Measurements from ENCODE around the gene DNAH6. TPM values are rescaled to one million over a fixed set of nuclear protein-coding genes. Genes with fewer than 3 reads are reported as not detected.

DNAH6 gene
- total RNA-seq, 1 experiment from 2014 or later = 0.26 TPM

DNA sequence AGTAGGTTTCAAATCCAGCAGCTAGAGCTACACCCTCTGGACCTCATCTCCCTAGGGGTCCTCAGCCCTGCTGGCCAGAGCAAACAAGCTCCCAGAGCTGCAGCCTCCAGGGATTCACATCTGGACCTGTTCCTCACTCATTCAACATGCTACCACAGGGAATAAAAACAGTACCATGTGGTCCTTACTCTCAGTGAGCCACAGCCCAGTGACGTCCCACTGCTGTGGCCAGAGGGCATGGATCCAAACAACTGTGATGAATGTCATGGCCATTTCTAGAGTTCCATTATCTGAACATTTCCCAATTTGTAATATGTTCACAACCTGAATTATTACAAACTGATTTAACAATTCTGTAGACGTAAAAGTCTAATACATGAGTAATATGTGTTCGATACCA, 186.6 kb downstream of the DNAH6 start:
- Histone ChIP-seq H3K14ac (ENCODE audit: insufficient read depth, low read length) (no peak overlapping the region), H4K20me1 (ENCODE audit: control insufficient read depth, insufficient read depth, insufficient read length) (no peaks in the 10 kb centered on the region), H3K9me3 (ENCODE audit: control insufficient read depth, low read depth, low read length) (no peaks in the 10 kb centered on the region), H4K91ac (ENCODE audit: insufficient read length, low read depth, low read length) (no peak overlapping the region), H2BK12ac (ENCODE audit: insufficient read length, low read depth, low read length) (no peak overlapping the region), H3K9ac (ENCODE audit: extremely low read depth, insufficient read length, low read length) (no peak overlapping the region), H3K18ac (ENCODE audit: insufficient read length, low read depth, low read length) (no peak overlapping the region), H2AK5ac (ENCODE audit: insufficient read length, low read length) (no peak overlapping the region), H3K23me2 (ENCODE audit: insufficient read length, low read depth, low read length, poor library complexity, severe bottlenecking) (no peaks in the 10 kb centered on the region), H2BK20ac (ENCODE audit: low read depth, low read length, poor library complexity, severe bottlenecking) (no peak overlapping the region), H3K27me3 (ENCODE audit: insufficient read depth, low read length) (no peaks in the 10 kb centered on the region), H2BK15ac (ENCODE audit: low read depth, low read length) (no peak overlapping the region), H3K56ac (ENCODE audit: insufficient read length, low read depth, low read length) (no peak overlapping the region), H2BK5ac (ENCODE audit: insufficient read length, low read length) (no peak overlapping the region), H3K27ac (ENCODE audit: insufficient read length, low read depth, low read length) (no peak overlapping the region), H3K79me1 (ENCODE audit: insufficient read depth, low read depth, low read length, poor library complexity, severe bottlenecking) (no peaks in the 10 kb centered on the region), H3K4me1 (ENCODE audit: insufficient read depth, low read length) (no peaks in the 10 kb centered on the region), H3K4ac (ENCODE audit: low read depth, low read length) (no peak overlapping the region), H3T11ph (ENCODE audit: low read length) (no peak overlapping the region), H2AFZ (ENCODE audit: low read length) (no peak overlapping the region), H3K4me2 (ENCODE audit: insufficient read depth, insufficient read length, low read length) (no peak overlapping the region), H4K8ac (replicated peaks; ENCODE audit: insufficient read length, low read depth, low read length) (no peak overlapping the region), H4K5ac (ENCODE audit: insufficient read length, low read depth, low read length) (no peak overlapping the region), H3K79me2 (ENCODE audit: insufficient read depth, low read length) (no peaks in the 10 kb centered on the region), H3K23ac (ENCODE audit: insufficient read length, low read depth, low read length) (no peak overlapping the region), H2BK120ac (ENCODE audit: low read depth, low read length, poor library complexity, severe bottlenecking) (no peak overlapping the region)
- H3K4me3 Mint-ChIP-seq = no peak overlapping the region
- TF ChIP-seq, protein P1, sequence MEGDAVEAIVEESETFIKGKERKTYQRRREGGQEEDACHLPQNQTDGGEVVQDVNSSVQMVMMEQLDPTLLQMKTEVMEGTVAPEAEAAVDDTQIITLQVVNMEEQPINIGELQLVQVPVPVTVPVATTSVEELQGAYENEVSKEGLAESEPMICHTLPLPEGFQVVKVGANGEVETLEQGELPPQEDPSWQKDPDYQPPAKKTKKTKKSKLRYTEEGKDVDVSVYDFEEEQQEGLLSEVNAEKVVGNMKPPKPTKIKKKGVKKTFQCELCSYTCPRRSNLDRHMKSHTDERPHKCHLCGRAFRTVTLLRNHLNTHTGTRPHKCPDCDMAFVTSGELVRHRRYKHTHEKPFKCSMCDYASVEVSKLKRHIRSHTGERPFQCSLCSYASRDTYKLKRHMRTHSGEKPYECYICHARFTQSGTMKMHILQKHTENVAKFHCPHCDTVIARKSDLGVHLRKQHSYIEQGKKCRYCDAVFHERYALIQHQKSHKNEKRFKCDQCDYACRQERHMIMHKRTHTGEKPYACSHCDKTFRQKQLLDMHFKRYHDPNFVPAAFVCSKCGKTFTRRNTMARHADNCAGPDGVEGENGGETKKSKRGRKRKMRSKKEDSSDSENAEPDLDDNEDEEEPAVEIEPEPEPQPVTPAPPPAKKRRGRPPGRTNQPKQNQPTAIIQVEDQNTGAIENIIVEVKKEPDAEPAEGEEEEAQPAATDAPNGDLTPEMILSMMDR (conservative IDR thresholded peaks at IDR 0.05) = no peak
- DNase-seq = no peak
- peaks cover 9 to 13% of the 10 kb centered on the region in 2 experiments for H3K9me3 Mint-ChIP-seq
- H3K27me3 Mint-ChIP-seq (ENCODE audit: low read depth) = no peaks in the 10 kb centered on the region; the same call in none of the 2 replicates
- no CpG with 5 or more reads among the region's 3 CpGs for WGBS (ENCODE audit: extremely low coverage, insufficient read length, low lambda C conversion rate)
- peaks cover 0 to 8% (median 0%) of the 10 kb centered on the region in 3 experiments; a peak in 1 of 7 replicates for H3K36me3 Mint-ChIP-seq (ENCODE audit: insufficient read depth in 1 of 3, low read depth in 3 of 3)
- peaks cover 2 to 3% of the 10 kb centered on the region in 2 experiments; a peak in 1 of 4 replicates for H3K4me1 Mint-ChIP-seq
- no peak overlapping the region for H3K27ac Mint-ChIP-seq
